Measurements from ENCODE around the gene ITPR1. TPM values are rescaled to one million over a fixed set of nuclear protein-coding genes. Genes with fewer than 3 reads are reported as not detected.

The ITPR1 gene
- total and polyA plus RNA-seq, 2 experiments from 2014 or later, result 6.8 to 21.0 TPM

- H3F3A ChIP-seq (replicated peaks; ENCODE audit: low read depth), result no peaks in the 10 kb centered on the region
- H3K9me2 ChIP-seq (ENCODE audit: insufficient read depth), result no peaks in the 10 kb centered on the region
- no peaks in the 10 kb centered on the region for H3K27me3 ChIP-seq (ENCODE audit: insufficient read depth)
- H2AFZ ChIP-seq, result no peak overlapping the region
- Mint-ChIP-seq H3K27me3 (ENCODE audit: insufficient read depth, low read depth, poor library complexity) (peaks cover 3% of the 10 kb centered on the region), H3K27ac (no peak overlapping the region), H3K9me3 (peaks cover 21% of the 10 kb centered on the region), H3K4me1 (no peaks in the 10 kb centered on the region), H3K4me3 (no peak overlapping the region), H3K36me3 (ENCODE audit: low read depth) (peaks cover 12% of the 10 kb centered on the region; the same call in 2 of the 3 replicates)
- H3K27ac ChIP-seq (ENCODE audit: low read depth), result no peak overlapping the region
- DNase-seq (ENCODE audit: low spot score), result no peak
- H3K4me1 ChIP-seq (ENCODE audit: insufficient read depth), result no peaks in the 10 kb centered on the region
- H4K20me1 ChIP-seq (replicated peaks; ENCODE audit: insufficient read depth), result no peaks in the 10 kb centered on the region
- no peaks in the 10 kb centered on the region for H3K79me2 ChIP-seq (replicated peaks; ENCODE audit: insufficient read depth)
- H3K36me3 ChIP-seq (ENCODE audit: insufficient read depth), result 0 out of 2 replicates have a peak, but pooled peaks cover 4% of the 10 kb centered on the region
- no peak for TF ChIP-seq ZNF114 (CRISPR knock-in tag; IDR thresholded peaks at IDR 0.05)
- TF ChIP-seq NANOG (IDR thresholded peaks at IDR 0.05; ENCODE audit: borderline replicate concordance), result no peak
- no peak for TF ChIP-seq EZH2 (IDR thresholded peaks at IDR 0.05; ENCODE audit: low read depth, unreplicated experiment)
- TF ChIP-seq STAT1 (IDR thresholded peaks at IDR 0.05; ENCODE audit: unreplicated experiment), result no peak
- TF ChIP-seq ZNF462 (CRISPR knock-in tag; IDR thresholded peaks at IDR 0.05), result no peak
- no peak for TF ChIP-seq CREB1 (CRISPR knock-in tag; IDR thresholded peaks at IDR 0.05; ENCODE audit: low read depth)
- no peak for TF ChIP-seq JUNB (IDR thresholded peaks at IDR 0.05; ENCODE audit: unreplicated experiment)
- no peak for TF ChIP-seq POLR2AphosphoS5 (IDR thresholded peaks at IDR 0.05; ENCODE audit: low read depth)
- no peak for TF ChIP-seq EZH2phosphoT487 (IDR thresholded peaks at IDR 0.05; ENCODE audit: unreplicated experiment)
- no peak for TF ChIP-seq ZNF331 (CRISPR knock-in tag; IDR thresholded peaks at IDR 0.05; ENCODE audit: low read depth)
- TF ChIP-seq ETS1 (IDR thresholded peaks at IDR 0.05), result no peak
- no peak for TF ChIP-seq REST (IDR thresholded peaks at IDR 0.05; ENCODE audit: unreplicated experiment)
- TF ChIP-seq CTCF (conservative IDR thresholded peaks at IDR 0.05; ENCODE audit: low read depth in 2 of 2), result no peak
- no peak for ATAC-seq
- no peak overlapping the region for H3K4me3 ChIP-seq
- H3K4me2 ChIP-seq, result no peak overlapping the region
Observed at GRCh38 chr3:4768021-4768420, 274.9 kb downstream of the ITPR1 start.

All from GM23338 (cell line).